RWPE1 (cell line): Measurements from ENCODE around the gene TXNDC17.
"Not testable (repeated sequence)": the region's sequence is repeated elsewhere in the genome, so short reads cannot be mapped to it uniquely, and the experiment has no call there.

Experiments used
- CTCF ChIA-PET: fragments of 350-600 bp; sonication (Branson Sonifier 250); formaldehyde crosslinking; extraction: SDS; loops from one replicate; lab custom pipeline; 2021; lab: Yijun Ruan, JAX
- POLR2A ChIA-PET: fragments of 400-600 bp; formaldehyde crosslinking; extraction: SDS; loops from one replicate; lab custom pipeline; 2020; ENCODE audit warnings: antibody characterized with exemption; ENCODE audit not compliant: low non-redundant PET; lab: Yijun Ruan, JAX
- DNase-seq: peaks from one replicate; pipeline ENCODE4 v3.0.0; 2012; ENCODE audit warnings: low spot score
- H3K27ac ChIP-seq: fragments of 450-650 bp; 2 replicates; pipeline ENCODE4 v1.5.1; 2017
- TF ChIP-seq, protein P1 (sequence below): fragments of 450-650 bp; conservative IDR thresholded peaks from 2 replicates; pipeline ENCODE4 v1.5.1; 2017; ENCODE audit warnings: low read depth, mild to moderate bottlenecking

The TXNDC17 gene

GRCh38 chr17:6684881-6685767, 44.3 kb downstream of the TXNDC17 start:
- CTCF ChIA-PET = interaction anchor here (0.6 to 0.7 kb wide), 2 partner anchors 9 to 15 kb away, joined by 3 to 4 read pairs; no protein-coding TSS in a partner anchor
- H3K27ac ChIP-seq = no peak overlapping the region
- POLR2A ChIA-PET = no interaction called here
- DNase-seq = no peak
- TF ChIP-seq, protein P1, sequence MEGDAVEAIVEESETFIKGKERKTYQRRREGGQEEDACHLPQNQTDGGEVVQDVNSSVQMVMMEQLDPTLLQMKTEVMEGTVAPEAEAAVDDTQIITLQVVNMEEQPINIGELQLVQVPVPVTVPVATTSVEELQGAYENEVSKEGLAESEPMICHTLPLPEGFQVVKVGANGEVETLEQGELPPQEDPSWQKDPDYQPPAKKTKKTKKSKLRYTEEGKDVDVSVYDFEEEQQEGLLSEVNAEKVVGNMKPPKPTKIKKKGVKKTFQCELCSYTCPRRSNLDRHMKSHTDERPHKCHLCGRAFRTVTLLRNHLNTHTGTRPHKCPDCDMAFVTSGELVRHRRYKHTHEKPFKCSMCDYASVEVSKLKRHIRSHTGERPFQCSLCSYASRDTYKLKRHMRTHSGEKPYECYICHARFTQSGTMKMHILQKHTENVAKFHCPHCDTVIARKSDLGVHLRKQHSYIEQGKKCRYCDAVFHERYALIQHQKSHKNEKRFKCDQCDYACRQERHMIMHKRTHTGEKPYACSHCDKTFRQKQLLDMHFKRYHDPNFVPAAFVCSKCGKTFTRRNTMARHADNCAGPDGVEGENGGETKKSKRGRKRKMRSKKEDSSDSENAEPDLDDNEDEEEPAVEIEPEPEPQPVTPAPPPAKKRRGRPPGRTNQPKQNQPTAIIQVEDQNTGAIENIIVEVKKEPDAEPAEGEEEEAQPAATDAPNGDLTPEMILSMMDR = no peak

DNA sequence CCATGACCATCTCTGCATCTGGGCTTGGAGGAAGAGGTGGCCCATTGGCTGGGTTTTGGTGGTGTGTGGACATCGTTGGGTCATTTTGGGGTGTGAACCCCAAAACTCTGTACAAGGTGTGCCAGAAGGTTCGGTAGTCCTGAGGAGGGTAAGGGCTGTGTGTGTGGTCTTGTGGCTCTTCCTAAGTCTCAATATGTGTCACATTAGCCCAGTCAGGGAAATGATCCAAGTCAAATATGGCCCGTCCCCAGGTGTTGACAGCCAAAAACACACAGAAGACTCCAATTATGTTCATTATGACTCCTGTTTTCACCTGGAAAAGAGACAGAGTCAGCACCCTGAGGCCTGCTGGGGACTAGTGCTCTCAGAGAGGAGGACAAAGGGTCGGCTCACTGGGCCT, 45.2 kb downstream of the TXNDC17 start:
- TF ChIP-seq, protein P1 = no peak
- CTCF ChIA-PET = interaction anchor here (0.6 kb wide), 1 partner anchor 14 kb away, joined by 3 read pairs; no protein-coding TSS in a partner anchor

DNA sequence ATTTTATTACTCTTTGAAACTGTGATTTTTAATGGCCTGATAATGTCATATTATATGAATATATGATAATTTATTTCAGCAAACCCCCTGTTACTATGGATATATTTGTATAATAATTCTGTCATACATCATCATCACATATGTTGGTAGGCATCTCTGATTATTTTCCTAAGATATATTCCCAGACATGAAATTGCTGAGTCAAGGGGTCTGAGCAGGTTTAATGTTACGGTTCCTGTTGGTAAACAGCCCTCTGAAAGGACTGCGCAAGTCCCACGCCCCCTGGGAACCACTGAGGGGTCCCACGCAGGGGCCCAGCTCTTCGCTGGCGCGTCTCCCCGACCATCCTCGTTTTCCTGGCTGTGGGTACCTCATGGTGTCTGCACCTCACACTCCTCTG, 48.1 kb downstream of the TXNDC17 start:
- TF ChIP-seq, protein P1 = no peak
- CTCF ChIA-PET = no interaction called here
- no peak for DNase-seq
- POLR2A ChIA-PET = no interaction called here
- H3K27ac ChIP-seq = no peak overlapping the region

More for the DNA sequence above, 45.2 kb downstream of the TXNDC17 start:
- DNase-seq = no peak
- H3K27ac ChIP-seq = no peak overlapping the region
- POLR2A ChIA-PET = no interaction called here

GRCh38 chr17:6690641-6691040, 49.8 kb downstream of the TXNDC17 start:
- ChIA-PET CTCF (interaction anchor here (0.7 kb wide), 1 partner anchor 1554 kb away, joined by 4 read pairs; no protein-coding TSS in a partner anchor), POLR2A (no interaction called here)
- H3K27ac ChIP-seq = no peak overlapping the region
- no peak for DNase-seq
- TF ChIP-seq, protein P1 = no peak

DNA sequence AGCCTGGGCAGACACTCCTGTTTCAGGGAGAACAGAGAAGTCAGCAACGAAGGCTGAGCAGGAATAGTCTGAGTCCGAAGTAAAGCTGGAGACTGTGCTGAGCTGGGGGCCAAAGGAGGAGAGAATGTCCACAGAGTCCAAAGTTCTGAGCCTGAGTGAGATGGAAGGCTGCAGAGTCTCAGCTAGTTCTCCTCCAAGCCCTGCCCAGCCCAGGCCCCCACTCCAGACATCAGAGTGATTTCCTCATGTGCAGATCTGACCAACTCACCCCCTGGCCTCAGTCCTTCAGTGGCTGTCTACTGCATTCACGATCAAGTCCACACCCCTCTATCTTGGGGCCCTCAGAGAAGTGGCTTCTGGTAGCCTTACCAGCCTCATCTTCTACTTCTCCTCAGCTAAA, 50.7 kb downstream of the TXNDC17 start:
- ChIA-PET POLR2A (no interaction called here), CTCF (interaction anchor here (0.7 to 1.0 kb wide), 4 partner anchors 9 to 1553 kb away, joined by 3 to 4 read pairs (median 3); no protein-coding TSS in a partner anchor)
- TF ChIP-seq, protein P1 = no peak
- no peak for DNase-seq
- H3K27ac ChIP-seq = no peak overlapping the region

DNA sequence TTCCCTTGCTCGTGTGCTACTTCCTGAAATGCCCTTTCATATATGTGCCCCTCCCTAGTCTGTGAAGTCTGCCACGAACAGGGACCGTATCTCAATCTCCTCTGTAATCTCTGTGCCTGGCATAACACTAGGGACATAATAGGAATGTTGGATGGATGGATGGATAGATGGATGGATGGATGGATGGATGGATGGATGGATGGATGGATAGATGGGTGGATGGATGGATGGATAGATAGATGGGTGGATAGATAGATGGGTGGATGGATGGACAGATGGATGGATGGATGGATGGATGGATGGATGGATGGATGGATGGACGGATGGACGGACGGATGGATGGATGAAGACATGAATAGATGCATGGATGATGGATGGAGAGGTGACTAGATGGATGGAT, 51.1 kb downstream of the TXNDC17 start:
- DNase-seq, POLR2A ChIA-PET, H3K27ac ChIP-seq: not testable (repeated sequence)
- CTCF ChIA-PET = interaction anchor here (0.7 to 1.0 kb wide), 2 partner anchors 8 to 13 kb away, joined by 3 read pairs; no protein-coding TSS in a partner anchor
